Measurements from ENCODE around the gene WBP2. TPM values are rescaled to one million over a fixed set of nuclear protein-coding genes. Genes with fewer than 3 reads are reported as not detected.
A peak's percentile ranks its signal among the peaks of the same experiment; 100 is the strongest.

Gene WBP2
- total RNA-seq, 3 donors from 2014 or later: 99.1 to 114 (median 99.8) TPM

DNA sequence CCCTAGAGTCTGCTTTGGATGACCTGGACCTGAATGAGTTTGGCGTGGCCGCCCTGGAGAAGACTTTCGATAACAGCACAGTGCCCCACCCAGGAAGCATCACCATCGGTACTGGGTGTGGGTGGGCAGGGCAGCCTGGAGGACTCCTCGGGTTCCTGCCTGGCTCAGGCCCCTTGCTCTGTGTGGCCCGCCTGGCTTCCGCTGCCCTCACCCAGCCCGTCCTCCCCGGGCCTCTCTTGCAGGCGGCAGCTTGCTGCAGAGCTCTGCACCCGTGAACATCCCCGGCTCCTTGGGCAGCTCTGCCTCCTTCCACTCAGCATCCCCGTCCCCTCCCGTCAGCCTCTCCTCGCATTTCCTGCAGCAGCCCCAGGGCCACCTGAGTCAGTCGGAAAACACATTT, 35.5 kb downstream of the WBP2 start:
- DNase-seq (peak in 1 of 3 donors; percentile 42), ATAC-seq (peak; percentile 3)
- intact Hi-C loops (cut with DNase I, micrococcal nuclease): no loop called here
- Histone ChIP-seq H3K36me3 (ENCODE audit: low read depth) (no peaks in the 10 kb centered on the region), H3K4me1 (ENCODE audit: low read depth) (no peaks in the 10 kb centered on the region), H3K4me3 (no peak overlapping the region), H3K9me3 (no peaks in the 10 kb centered on the region)
- TF ChIP-seq CTCF (IDR thresholded peaks at IDR 0.05): no peak

DNA sequence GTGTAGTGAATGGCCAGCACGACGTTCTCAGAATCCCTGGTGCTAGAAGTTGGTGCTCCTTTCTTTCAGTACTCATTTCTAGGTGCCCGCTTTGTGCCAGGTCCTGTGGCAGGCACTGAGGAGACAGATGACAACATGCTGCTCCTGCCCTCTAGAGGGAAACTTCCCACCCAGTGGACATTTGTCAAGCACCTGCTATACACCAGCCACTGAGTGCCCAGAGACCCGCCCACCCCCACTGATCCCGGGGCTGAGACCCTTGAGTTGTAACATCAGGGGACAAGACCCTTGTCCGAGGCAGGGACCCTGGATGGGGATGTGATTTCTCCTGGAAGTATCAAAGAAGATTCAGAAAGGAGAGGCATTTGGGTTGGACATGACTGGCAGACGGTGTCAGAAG, 36.0 kb downstream of the WBP2 start:
- TF ChIP-seq CTCF (IDR thresholded peaks at IDR 0.05): no peak
- no peaks in the 10 kb centered on the region for H3K9me3 ChIP-seq
- H3K4me1 ChIP-seq (ENCODE audit: low read depth): no peaks in the 10 kb centered on the region
- ATAC-seq (no peak), DNase-seq (peak in 1 of 3 donors; percentile 25)
- H3K4me3 ChIP-seq: no peak overlapping the region
- no peaks in the 10 kb centered on the region for H3K36me3 ChIP-seq (ENCODE audit: low read depth)
- intact Hi-C loops (cut with DNase I, micrococcal nuclease): no loop called here

DNA sequence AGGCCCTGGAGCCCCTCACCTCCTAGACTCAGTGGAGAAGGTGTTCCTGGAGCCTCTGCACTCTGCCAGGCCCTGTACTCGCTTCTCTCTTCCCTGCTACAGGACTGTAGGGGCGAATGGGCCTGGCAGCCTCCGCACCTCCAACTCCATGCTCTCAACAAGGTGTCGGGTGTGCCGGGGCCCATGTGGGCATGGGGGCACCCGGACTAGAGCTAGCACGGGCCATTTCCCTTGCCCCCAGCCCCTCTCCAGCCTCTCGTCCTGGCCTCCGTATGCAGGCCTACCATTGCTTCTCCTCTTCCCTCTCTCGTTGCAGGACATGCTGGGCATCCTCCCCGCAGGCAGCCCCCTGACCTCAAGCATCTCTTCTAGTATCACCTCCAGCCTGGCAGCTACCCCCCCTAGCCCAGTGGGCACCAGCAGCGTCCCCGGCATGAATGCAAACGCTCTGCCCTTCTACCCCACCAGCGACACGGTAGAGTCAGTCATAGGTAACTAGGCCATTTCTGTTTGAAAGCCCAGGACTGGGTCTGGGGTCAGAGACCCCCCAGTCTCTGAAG, 36.7 kb downstream of the WBP2 start:
- intact Hi-C loops (cut with DNase I, micrococcal nuclease): no loop called here
- no peak overlapping the region for H3K4me3 ChIP-seq
- no peak for TF ChIP-seq CTCF (IDR thresholded peaks at IDR 0.05)
- ATAC-seq (no peak), DNase-seq (peak in 1 of 3 donors; percentile 37)
- H3K9me3 ChIP-seq: no peaks in the 10 kb centered on the region
- no peaks in the 10 kb centered on the region for H3K4me1 ChIP-seq (ENCODE audit: low read depth)
- no peaks in the 10 kb centered on the region for H3K36me3 ChIP-seq (ENCODE audit: low read depth)

DNA sequence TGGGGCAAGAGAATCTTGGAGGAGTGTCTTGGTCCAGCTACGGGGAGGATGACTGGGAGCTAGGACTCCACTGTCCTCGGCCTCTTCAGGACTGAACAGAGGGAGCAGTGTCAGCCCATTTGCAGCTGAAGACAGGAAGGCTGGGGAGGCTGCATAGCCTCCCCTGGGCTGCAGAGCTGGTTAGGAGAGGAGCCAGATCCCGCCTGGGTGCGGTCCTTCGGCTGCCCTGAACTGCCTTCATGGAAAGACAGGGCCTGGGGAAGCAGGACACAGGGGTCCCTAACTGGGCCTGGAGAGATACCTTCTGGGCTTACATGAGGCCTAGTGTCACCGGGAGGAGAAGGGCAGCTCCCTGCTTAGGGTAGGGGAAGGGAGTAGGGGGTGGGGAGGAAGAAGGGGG, 37.6 kb downstream of the WBP2 start:
- Histone ChIP-seq H3K4me1 (ENCODE audit: low read depth) (no peaks in the 10 kb centered on the region), H3K36me3 (ENCODE audit: low read depth) (no peaks in the 10 kb centered on the region), H3K9me3 (no peaks in the 10 kb centered on the region), H3K4me3 (no peak overlapping the region)
- ATAC-seq (no peak), DNase-seq (peak in 1 of 3 donors; percentile 22)
- intact Hi-C loops (cut with DNase I, micrococcal nuclease): no loop called here
- TF ChIP-seq CTCF (IDR thresholded peaks at IDR 0.05): no peak

- no peaks in the 10 kb centered on the region for H3K9me3 ChIP-seq
- H3K36me3 ChIP-seq (ENCODE audit: low read depth): no peaks in the 10 kb centered on the region
- H3K4me3 ChIP-seq: no peak overlapping the region
- ATAC-seq (no peak), DNase-seq (peak in 1 of 3 donors; percentile 51)
- intact Hi-C loops (cut with DNase I, micrococcal nuclease): no loop called here
- TF ChIP-seq CTCF (IDR thresholded peaks at IDR 0.05): no peak
- no peaks in the 10 kb centered on the region for H3K4me1 ChIP-seq (ENCODE audit: low read depth)
Observed at GRCh38 chr17:75816693-75817092, 38.4 kb downstream of the WBP2 start.

- Histone ChIP-seq H3K4me1 (ENCODE audit: low read depth) (no peaks in the 10 kb centered on the region), H3K4me3 (no peak overlapping the region), H3K9me3 (no peaks in the 10 kb centered on the region), H3K36me3 (ENCODE audit: low read depth) (no peaks in the 10 kb centered on the region)
- no peak for ATAC-seq
- intact Hi-C loops (cut with DNase I, micrococcal nuclease): no loop called here
- no peak for TF ChIP-seq CTCF (IDR thresholded peaks at IDR 0.05)
- no peak for DNase-seq
Observed at GRCh38 chr17:75815399-75815798, 39.7 kb downstream of the WBP2 start.

All from mucosa of descending colon (tissue), 3 donors.